ENCODE data around the gene COL8A2. TPM values are rescaled to one million over a fixed set of nuclear protein-coding genes. Genes with fewer than 3 reads are reported as not detected.

COL8A2 gene
- total and polyA plus RNA-seq, 3 donors from 2014 or later, result 1.3 to 4.2 (median 2.0) TPM

- no peak for DNase-seq
- no peak overlapping the region for H3K4me3 ChIP-seq
- H3K27me3 ChIP-seq, result no peaks in the 10 kb centered on the region
- H3K4me1 ChIP-seq, result peaks cover 4% of the 10 kb centered on the region
- H3K36me3 ChIP-seq (ENCODE audit: low read depth, missing control alignments), result no peaks in the 10 kb centered on the region
- WGBS, 2 donors, result 81 to 83% methylated on average over 3 of the region's 3 CpGs
- TF ChIP-seq POLR2A (IDR thresholded peaks at IDR 0.05) (no peak), CTCF (IDR thresholded peaks at IDR 0.05) (no peak)
- no peaks in the 10 kb centered on the region for H3K9me3 ChIP-seq
- H3K27ac ChIP-seq, result no peak overlapping the region
- intact Hi-C loops (cut with DNase I; ENCODE audit: low total_unique reads), result no loop called here
Observed at GRCh38 chr1:36128905-36129206, 3.8 kb upstream of the COL8A2 start.

- DNase-seq, result no peak
- intact Hi-C loops (cut with DNase I; ENCODE audit: low total_unique reads), result no loop called here
- Histone ChIP-seq H3K27ac (no peak overlapping the region), H3K36me3 (ENCODE audit: low read depth, missing control alignments) (no peaks in the 10 kb centered on the region), H3K27me3 (no peaks in the 10 kb centered on the region), H3K4me3 (no peak overlapping the region), H3K4me1 (peaks cover 4% of the 10 kb centered on the region), H3K9me3 (no peaks in the 10 kb centered on the region)
- WGBS, 2 donors, result 70 to 72% methylated on average over 8 to 11 of the region's 11 CpGs
- TF ChIP-seq POLR2A (IDR thresholded peaks at IDR 0.05) (no peak), CTCF (IDR thresholded peaks at IDR 0.05) (no peak)
Observed at GRCh38 chr1:36128126-36128904, 3.3 kb upstream of the COL8A2 start.

GRCh38 chr1:36126797-36127500 lies 1.9 kb upstream of the COL8A2 start:
- intact Hi-C loops (cut with DNase I; ENCODE audit: low total_unique reads), result no loop called here
- WGBS, 2 donors, result 49 to 64% methylated on average over 7 of the region's 7 CpGs
- no peak for DNase-seq
- no peaks in the 10 kb centered on the region for H3K27me3 ChIP-seq
- H3K36me3 ChIP-seq (ENCODE audit: low read depth, missing control alignments), result no peaks in the 10 kb centered on the region
- H3K9me3 ChIP-seq, result no peaks in the 10 kb centered on the region
- H3K27ac ChIP-seq, result no peak overlapping the region
- peaks cover 4% of the 10 kb centered on the region for H3K4me1 ChIP-seq
- no peak for TF ChIP-seq CTCF (IDR thresholded peaks at IDR 0.05)
- no peak for TF ChIP-seq POLR2A (IDR thresholded peaks at IDR 0.05)
- no peak overlapping the region for H3K4me3 ChIP-seq

- no peaks in the 10 kb centered on the region for H3K9me3 ChIP-seq
- no peak for DNase-seq
- H3K27me3 ChIP-seq, result no peaks in the 10 kb centered on the region
- H3K4me3 ChIP-seq, result no peak overlapping the region
- TF ChIP-seq POLR2A (IDR thresholded peaks at IDR 0.05) (no peak), CTCF (IDR thresholded peaks at IDR 0.05) (no peak)
- intact Hi-C loops (cut with DNase I; ENCODE audit: low total_unique reads), result no loop called here
- H3K27ac ChIP-seq, result no peak overlapping the region
- peaks cover 4% of the 10 kb centered on the region for H3K4me1 ChIP-seq
- no peaks in the 10 kb centered on the region for H3K36me3 ChIP-seq (ENCODE audit: low read depth, missing control alignments)
- WGBS, 2 donors, result 56 to 63% methylated on average over 21 of the region's 21 CpGs
Observed at GRCh38 chr1:36126005-36126716, 1.1 kb upstream of the COL8A2 start.

All from testis (tissue), 3 donors.